ENCODE data around the gene SLC27A6. TPM values are rescaled to one million over a fixed set of nuclear protein-coding genes. Genes with fewer than 3 reads are reported as not detected.
"Not testable (repeated sequence)": the region's sequence is repeated elsewhere in the genome, so short reads cannot be mapped to it uniquely, and the experiment has no call there.

SLC27A6 gene
- total and polyA plus RNA-seq, 2 experiments from 2014 or later: 0.32 TPM; not detected in 1

GRCh38 chr5:129031886-129032683 is 66.8 kb downstream of the SLC27A6 start:
- no peaks in the 10 kb centered on the region for H3K9me2 ChIP-seq (ENCODE audit: insufficient read depth)
- no peak overlapping the region for H3K4me3 ChIP-seq
- DNase-seq: no peak
- no peaks in the 10 kb centered on the region for H3K9me3 ChIP-seq (ENCODE audit: low read depth)
- H3K4me2 ChIP-seq (ENCODE audit: unreplicated experiment): no peak overlapping the region
- TF ChIP-seq EZH2phosphoT487 (IDR thresholded peaks at IDR 0.05; ENCODE audit: insufficient read depth, low read depth): no peak
- TF ChIP-seq EZH2 (IDR thresholded peaks at IDR 0.05; ENCODE audit: insufficient read depth, poor library complexity, severe bottlenecking): no peak
- in situ Hi-C loops (cut with MboI): no loop called here
- no peaks in the 10 kb centered on the region for H4K20me1 ChIP-seq (ENCODE audit: insufficient read depth)
- no peaks in the 10 kb centered on the region for H3F3A ChIP-seq (ENCODE audit: insufficient read depth)
- no peaks in the 10 kb centered on the region for H3K4me1 ChIP-seq (ENCODE audit: insufficient read depth)
- H3K27me3 ChIP-seq (replicated peaks; ENCODE audit: insufficient read depth): no peaks in the 10 kb centered on the region
- no peaks in the 10 kb centered on the region for H3K79me2 ChIP-seq (ENCODE audit: insufficient read depth)
- no peak overlapping the region for H3K27ac ChIP-seq
- H2AFZ ChIP-seq: no peak overlapping the region
- no peak overlapping the region for H3K9ac ChIP-seq
- no peaks in the 10 kb centered on the region for H3K36me3 ChIP-seq (ENCODE audit: low read depth)

GRCh38 chr5:129036257-129036656 is 71.0 kb downstream of the SLC27A6 start:
- H3K9me2 ChIP-seq (ENCODE audit: insufficient read depth); H3K4me1 ChIP-seq (ENCODE audit: insufficient read depth); H4K20me1 ChIP-seq (ENCODE audit: insufficient read depth); H3K9ac ChIP-seq; H3K4me2 ChIP-seq (ENCODE audit: unreplicated experiment); in situ Hi-C loops (cut with MboI); H3K79me2 ChIP-seq (ENCODE audit: insufficient read depth); H2AFZ ChIP-seq; H3F3A ChIP-seq (ENCODE audit: insufficient read depth); H3K27ac ChIP-seq; H3K36me3 ChIP-seq (ENCODE audit: low read depth); DNase-seq; H3K4me3 ChIP-seq; H3K9me3 ChIP-seq (ENCODE audit: low read depth); H3K27me3 ChIP-seq (replicated peaks; ENCODE audit: insufficient read depth): not testable (repeated sequence)
- 40 to 44% methylated on average over 3 of the region's 3 CpGs for WGBS, 2 experiments (ENCODE audit: low coverage in 1 of 2, low lambda C conversion rate in 2 of 2, missing lambda C conversion rate in 2 of 2)

GRCh38 chr5:129041196-129041881 is 76.1 kb downstream of the SLC27A6 start:
- Histone ChIP-seq H3K27ac (no peak overlapping the region), H3K36me3 (ENCODE audit: low read depth) (no peaks in the 10 kb centered on the region), H3K9me2 (ENCODE audit: insufficient read depth) (no peaks in the 10 kb centered on the region), H3K27me3 (replicated peaks; ENCODE audit: insufficient read depth) (no peaks in the 10 kb centered on the region), H3K9me3 (ENCODE audit: low read depth) (no peaks in the 10 kb centered on the region), H3K9ac (no peak overlapping the region), H3F3A (ENCODE audit: insufficient read depth) (no peaks in the 10 kb centered on the region), H3K79me2 (ENCODE audit: insufficient read depth) (no peaks in the 10 kb centered on the region), H2AFZ (no peak overlapping the region), H3K4me2 (ENCODE audit: unreplicated experiment) (no peak overlapping the region), H4K20me1 (ENCODE audit: insufficient read depth) (no peaks in the 10 kb centered on the region), H3K4me3 (no peak overlapping the region), H3K4me1 (ENCODE audit: insufficient read depth) (no peaks in the 10 kb centered on the region)
- no peak for DNase-seq
- WGBS, 2 experiments (ENCODE audit: low coverage in 1 of 2, low lambda C conversion rate in 2 of 2, missing lambda C conversion rate in 2 of 2): 8 to 12% methylated on average over 4 of the region's 4 CpGs
- in situ Hi-C loops (cut with MboI): no loop called here
- no peak for TF ChIP-seq EZH2 (IDR thresholded peaks at IDR 0.05; ENCODE audit: insufficient read depth, poor library complexity, severe bottlenecking)

- Histone ChIP-seq H3K27me3 (replicated peaks; ENCODE audit: insufficient read depth) (no peaks in the 10 kb centered on the region), H3K4me2 (ENCODE audit: unreplicated experiment) (no peak overlapping the region), H3K9me2 (ENCODE audit: insufficient read depth) (no peaks in the 10 kb centered on the region), H2AFZ (no peak overlapping the region), H4K20me1 (ENCODE audit: insufficient read depth) (no peaks in the 10 kb centered on the region), H3K4me3 (no peak overlapping the region), H3K79me2 (ENCODE audit: insufficient read depth) (no peaks in the 10 kb centered on the region), H3F3A (ENCODE audit: insufficient read depth) (no peaks in the 10 kb centered on the region), H3K36me3 (ENCODE audit: low read depth) (no peaks in the 10 kb centered on the region), H3K27ac (no peak overlapping the region), H3K9ac (no peak overlapping the region), H3K4me1 (ENCODE audit: insufficient read depth) (no peaks in the 10 kb centered on the region), H3K9me3 (ENCODE audit: low read depth) (no peaks in the 10 kb centered on the region)
- no peak for TF ChIP-seq EZH2 (IDR thresholded peaks at IDR 0.05; ENCODE audit: insufficient read depth, poor library complexity, severe bottlenecking)
- no peak for TF ChIP-seq EZH2phosphoT487 (IDR thresholded peaks at IDR 0.05; ENCODE audit: insufficient read depth, low read depth)
- DNase-seq: no peak
- WGBS, 2 experiments (ENCODE audit: low coverage in 1 of 2, low lambda C conversion rate in 2 of 2, missing lambda C conversion rate in 2 of 2): 15 to 30% methylated on average over 4 of the region's 4 CpGs
- in situ Hi-C loops (cut with MboI): no loop called here
Measured at GRCh38 chr5:129042306-129042705, 77.0 kb downstream of the SLC27A6 start.

Data from GM23248 (cell line).